OCI-LY7 (cell line): ENCODE results near the gene GXYLT1. TPM values are rescaled to one million over a fixed set of nuclear protein-coding genes. Genes with fewer than 3 reads are reported as not detected.

Experiments
- BruUV-seq: library from RNA; stranded (reverse); fragments of 400-500 nt; replicated peaks from 2 replicates; lab custom pipeline; 2021; lab: Mats Ljungman, UMichigan
- CTCF ChIA-PET: fragments of 300-600 bp; sonication (Branson Sonifier 250); formaldehyde crosslinking; loops from one replicate; lab custom pipeline; 2022; ENCODE audit warnings: antibody characterized with exemption; ENCODE audit not compliant: unreplicated experiment; lab: Charles Lee
- POLR2A ChIA-PET: fragments of 300-600 bp; sonication (Branson Sonifier 250); formaldehyde crosslinking; loops from one replicate; lab custom pipeline; 2022; ENCODE audit warnings: antibody characterized with exemption; lab: Charles Lee
- DNase-seq: peaks from one replicate; pipeline ENCODE4 v3.0.0-alpha.2; 2015; ENCODE audit warnings: low spot score
- H2AFZ ChIP-seq: fragments of 200-600 bp; sonication (generic), shearing (Covaris generic); 2 replicates; pipeline ENCODE4 v1.6.1; 2014; ENCODE audit warnings: mild to moderate bottlenecking, antibody characterized with exemption, low read length, moderate library complexity
- H3K27ac ChIP-seq: fragments of 200-600 bp; sonication (generic); 2 replicates; pipeline ENCODE4 v1.5.1; 2014; ENCODE audit warnings: mixed run types, low read depth, mild to moderate bottlenecking, moderate library complexity, low read length, inconsistent platforms; ENCODE audit not compliant: poor library complexity, severe bottlenecking
- H3K36me3 ChIP-seq: fragments of 200-600 bp; sonication (generic); 2 replicates; pipeline ENCODE4 v1.6.1; 2014; ENCODE audit warnings: mild to moderate bottlenecking, antibody characterized with exemption, low read length, moderate library complexity, mixed read lengths; ENCODE audit not compliant: insufficient read depth
- H3K4me1 ChIP-seq: fragments of 200-600 bp; sonication (generic); 2 replicates; pipeline ENCODE4 v1.5.1; 2014; ENCODE audit warnings: mild to moderate bottlenecking, low read length; ENCODE audit not compliant: insufficient read depth, poor library complexity, severe bottlenecking
- H3K4me2 ChIP-seq: fragments of 200-600 bp; sonication (generic); 2 replicates; pipeline ENCODE4 v1.6.1; 2014; ENCODE audit warnings: mild to moderate bottlenecking, low read length
- H3K4me3 ChIP-seq: fragments of 200-600 bp; sonication (generic); 2 replicates; pipeline ENCODE4 v1.5.1; 2014; ENCODE audit warnings: mild to moderate bottlenecking, low read depth, low read length; ENCODE audit not compliant: poor library complexity, severe bottlenecking
- H3K79me2 ChIP-seq: fragments of 200-600 bp; sonication (generic); 2 replicates; pipeline ENCODE4 v1.6.1; 2016; ENCODE audit warnings: low read depth, mild to moderate bottlenecking, low read length, moderate library complexity, mixed read lengths; ENCODE audit not compliant: insufficient read depth
- H3K9me2 ChIP-seq: fragments of 200-600 bp; sonication (generic); 2 replicates; pipeline ENCODE4 v1.6.1; 2016; ENCODE audit warnings: mild to moderate bottlenecking, low read length, mixed read lengths; ENCODE audit not compliant: insufficient read depth
- H3K9me3 ChIP-seq: fragments of 200-600 bp; sonication (generic); 2 replicates; pipeline ENCODE4 v1.6.1; 2014; ENCODE audit warnings: mild to moderate bottlenecking, mixed run types, low read length, mixed read lengths
- H4K20me1 ChIP-seq: fragments of 200-600 bp; sonication (generic); 2 replicates; pipeline ENCODE4 v1.6.1; 2014; ENCODE audit warnings: mild to moderate bottlenecking, antibody characterized with exemption, low read length, moderate library complexity, mixed read lengths; ENCODE audit not compliant: insufficient read depth
- CTCF ChIP-seq: fragments of 200-600 bp; sonication (generic); conservative IDR thresholded peaks from 2 replicates; pipeline ENCODE4 v1.5.1; 2014; ENCODE audit warnings: mild to moderate bottlenecking, antibody characterized with exemption, low read length, moderate library complexity, mixed read lengths
- EZH2phosphoT487 ChIP-seq: fragments of 200-600 bp; sonication (generic); IDR thresholded peaks from 2 replicates; pipeline ENCODE4 v1.6.1; 2018; ENCODE audit warnings: low read depth, borderline replicate concordance, mild to moderate bottlenecking, mixed run types, antibody characterized with exemption, low read length, moderate library complexity, mixed read lengths
- intact Hi-C: fragments of 100-400 bp; cut with micrococcal nuclease; formaldehyde crosslinking; loops from one replicate; pipeline ENCODE4 v1.10.0; 2022; ENCODE audit not compliant: unreplicated experiment
- total RNA-seq, 2 experiments: library from RNA; depleted of rRNA in 1 of 2; stranded (reverse); fragments of >200 nt in 1 of 2; shearing (Covaris generic) in 1 of 2; gene quantifications; 2 replicates each; pipeline ENCODE4 v1.2.3, GENCODE V29; 2014 to 2022

GXYLT1 gene
- total RNA-seq, 2 experiments from 2014 or later = 9.0 to 11.1 TPM

GRCh38 chr12:42039577-42039976, 105.1 kb downstream of the GXYLT1 start:
- Histone ChIP-seq H3K4me1 (no peaks in the 10 kb centered on the region), H3K9me2 (no peaks in the 10 kb centered on the region), H3K36me3 (no peaks in the 10 kb centered on the region), H3K9me3 (no peaks in the 10 kb centered on the region), H3K27ac (no peak overlapping the region), H4K20me1 (no peaks in the 10 kb centered on the region), H3K4me3 (no peak overlapping the region), H3K4me2 (no peak overlapping the region), H2AFZ (no peak overlapping the region), H3K79me2 (no peaks in the 10 kb centered on the region)
- ChIA-PET CTCF (no interaction called here), POLR2A (interaction anchor here (0.6 to 1.1 kb wide), 2 partner anchors 15 to 202 kb away, joined by 3 read pairs; no protein-coding TSS in a partner anchor)
- DNase-seq = no peak
- intact Hi-C loops = no loop called here
- no peak for TF ChIP-seq EZH2phosphoT487
- BruUV-seq = no TSS peak

- Histone ChIP-seq H3K4me1 (no peaks in the 10 kb centered on the region), H3K4me3 (no peak overlapping the region), H3K79me2 (no peaks in the 10 kb centered on the region), H4K20me1 (no peaks in the 10 kb centered on the region), H3K36me3 (no peaks in the 10 kb centered on the region), H3K9me2 (no peaks in the 10 kb centered on the region), H3K9me3 (no peaks in the 10 kb centered on the region), H3K4me2 (no peak overlapping the region), H2AFZ (no peak overlapping the region), H3K27ac (no peak overlapping the region)
- ChIA-PET CTCF (no interaction called here), POLR2A (interaction anchor here (1.1 kb wide), 1 partner anchor 14 kb away, joined by 3 read pairs; no protein-coding TSS in a partner anchor)
- no TSS peak for BruUV-seq
- TF ChIP-seq CTCF = no peak
- TF ChIP-seq EZH2phosphoT487 = no peak
- intact Hi-C loops = no loop called here
- no peak for DNase-seq
Measured at GRCh38 chr12:42039176-42039575, 105.5 kb downstream of the GXYLT1 start.

GRCh38 chr12:42031847-42032564, 112.7 kb downstream of the GXYLT1 start:
- H3K4me3 ChIP-seq = no peak overlapping the region
- TF ChIP-seq CTCF (no peak), EZH2phosphoT487 (no peak)
- no peak overlapping the region for H3K27ac ChIP-seq
- ChIA-PET CTCF (no interaction called here), POLR2A (interaction anchor here (0.6 to 1.4 kb wide), 6 partner anchors 7 to 1086 kb away, joined by 3 to 13 read pairs (median 5); no protein-coding TSS in a partner anchor)
- H3K9me3 ChIP-seq = no peaks in the 10 kb centered on the region
- no peaks in the 10 kb centered on the region for H3K9me2 ChIP-seq
- no peak overlapping the region for H3K4me2 ChIP-seq
- BruUV-seq = no TSS peak
- H2AFZ ChIP-seq = no peak overlapping the region
- no peak for DNase-seq
- intact Hi-C loops = no loop called here
- no peaks in the 10 kb centered on the region for H3K79me2 ChIP-seq
- H4K20me1 ChIP-seq = no peaks in the 10 kb centered on the region
- no peaks in the 10 kb centered on the region for H3K4me1 ChIP-seq
- no peaks in the 10 kb centered on the region for H3K36me3 ChIP-seq

Other genes with a start within 250 kb of the GXYLT1 start
- gene YAF2, start 93.4 kb upstream of the GXYLT1 start, total RNA-seq (2014; rRNA removed; shearing (Covaris generic)) = 13.7 and 16.2 TPM in 2 replicates
- gene YAF2, start 93.4 kb upstream of the GXYLT1 start, total RNA-seq (2022) = 32.9 and 43.6 TPM in 2 replicates
- gene ZCRB1, start 181.2 kb upstream of the GXYLT1 start, total RNA-seq (2014; rRNA removed; shearing (Covaris generic)) = 25.7 and 29.7 TPM in 2 replicates
- gene ZCRB1, start 181.2 kb upstream of the GXYLT1 start, total RNA-seq (2022) = 56.0 and 68.5 TPM in 2 replicates
- gene PPHLN1, start 181.3 kb upstream of the GXYLT1 start, total RNA-seq (2014; rRNA removed; shearing (Covaris generic)) = 97.6 and 115 TPM in 2 replicates
- gene PPHLN1, start 181.3 kb upstream of the GXYLT1 start, total RNA-seq (2022) = 90.2 and 95.3 TPM in 2 replicates